Measurements from ENCODE around the gene CTNNA2. TPM values are rescaled to one million over a fixed set of nuclear protein-coding genes. Genes with fewer than 3 reads are reported as not detected.

Gene CTNNA2
- total RNA-seq, 2 donors from 2014 or later, result 0.17 to 0.88 TPM

DNA sequence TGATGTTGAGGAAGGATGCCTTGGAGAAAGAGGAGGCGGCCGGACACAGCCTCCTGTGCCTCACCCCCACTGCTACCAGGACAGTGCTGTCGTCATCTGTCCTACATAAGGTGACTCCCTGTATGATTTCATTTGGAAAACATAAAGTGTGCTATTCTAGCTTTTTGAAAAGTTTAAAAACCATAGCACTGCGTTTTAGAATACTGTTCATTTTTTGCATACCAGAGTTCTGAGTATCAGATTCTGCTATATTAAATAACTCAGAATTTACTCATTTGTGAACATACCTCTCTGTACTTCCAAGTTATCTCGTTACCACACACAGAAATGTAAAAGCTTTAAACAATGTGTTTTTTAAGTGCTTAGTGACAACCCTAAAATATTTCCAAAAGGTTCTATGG is 488.9 kb downstream of the CTNNA2 start:
- TF ChIP-seq, protein P1, sequence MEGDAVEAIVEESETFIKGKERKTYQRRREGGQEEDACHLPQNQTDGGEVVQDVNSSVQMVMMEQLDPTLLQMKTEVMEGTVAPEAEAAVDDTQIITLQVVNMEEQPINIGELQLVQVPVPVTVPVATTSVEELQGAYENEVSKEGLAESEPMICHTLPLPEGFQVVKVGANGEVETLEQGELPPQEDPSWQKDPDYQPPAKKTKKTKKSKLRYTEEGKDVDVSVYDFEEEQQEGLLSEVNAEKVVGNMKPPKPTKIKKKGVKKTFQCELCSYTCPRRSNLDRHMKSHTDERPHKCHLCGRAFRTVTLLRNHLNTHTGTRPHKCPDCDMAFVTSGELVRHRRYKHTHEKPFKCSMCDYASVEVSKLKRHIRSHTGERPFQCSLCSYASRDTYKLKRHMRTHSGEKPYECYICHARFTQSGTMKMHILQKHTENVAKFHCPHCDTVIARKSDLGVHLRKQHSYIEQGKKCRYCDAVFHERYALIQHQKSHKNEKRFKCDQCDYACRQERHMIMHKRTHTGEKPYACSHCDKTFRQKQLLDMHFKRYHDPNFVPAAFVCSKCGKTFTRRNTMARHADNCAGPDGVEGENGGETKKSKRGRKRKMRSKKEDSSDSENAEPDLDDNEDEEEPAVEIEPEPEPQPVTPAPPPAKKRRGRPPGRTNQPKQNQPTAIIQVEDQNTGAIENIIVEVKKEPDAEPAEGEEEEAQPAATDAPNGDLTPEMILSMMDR (IDR thresholded peaks at IDR 0.05), result no peak
- DNase-seq, result no peak
- H3K27me3 ChIP-seq, result no peaks in the 10 kb centered on the region
- H3K36me3 ChIP-seq, result no peaks in the 10 kb centered on the region
- H3K4me1 ChIP-seq, result no peaks in the 10 kb centered on the region
- H3K9ac ChIP-seq (ENCODE audit: low read depth in 2 of 2, low read length in 2 of 2), result no peak overlapping the region
- H3K27ac ChIP-seq, result no peak overlapping the region
- no peak overlapping the region for H3K4me3 ChIP-seq
- intact Hi-C loops (cut with DNase I), result no loop called here
- no peaks in the 10 kb centered on the region for H3K9me3 ChIP-seq

DNA sequence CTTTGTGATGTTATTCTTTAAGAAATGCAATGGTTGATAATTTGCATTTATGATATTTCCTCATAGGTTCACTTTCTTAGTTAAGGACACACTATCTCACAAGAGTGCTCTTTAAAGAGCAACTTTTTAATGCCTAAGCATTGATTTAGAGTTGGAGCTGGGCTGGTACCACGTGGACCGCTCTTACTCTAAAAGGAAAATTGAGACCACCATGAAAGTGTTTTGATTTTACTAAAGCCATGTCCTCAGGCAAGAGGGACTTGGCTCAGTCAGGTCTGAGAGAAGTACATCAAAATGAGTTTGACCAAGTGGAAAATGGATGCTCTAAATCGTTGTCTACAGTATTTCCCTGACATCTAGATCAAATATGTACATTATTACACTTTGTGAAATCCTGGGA is 489.3 kb downstream of the CTNNA2 start:
- Histone ChIP-seq H3K27ac (no peak overlapping the region), H3K9me3 (no peaks in the 10 kb centered on the region), H3K4me1 (no peaks in the 10 kb centered on the region), H3K36me3 (no peaks in the 10 kb centered on the region), H3K9ac (ENCODE audit: low read depth in 2 of 2, low read length in 2 of 2) (no peak overlapping the region), H3K27me3 (no peaks in the 10 kb centered on the region), H3K4me3 (no peak overlapping the region)
- no peak for DNase-seq
- TF ChIP-seq, protein P1 (IDR thresholded peaks at IDR 0.05), result no peak
- intact Hi-C loops (cut with DNase I), result no loop called here

GRCh38 chr2:80002568-80003157 is 489.8 kb downstream of the CTNNA2 start:
- H3K27ac ChIP-seq, result no peak overlapping the region
- H3K27me3 ChIP-seq, result no peaks in the 10 kb centered on the region
- intact Hi-C loops (cut with DNase I), result no loop called here
- no peak for DNase-seq
- no peak overlapping the region for H3K4me3 ChIP-seq
- H3K4me1 ChIP-seq, result no peaks in the 10 kb centered on the region
- no peak overlapping the region for H3K9ac ChIP-seq (ENCODE audit: low read depth in 2 of 2, low read length in 2 of 2)
- no peaks in the 10 kb centered on the region for H3K9me3 ChIP-seq
- no peaks in the 10 kb centered on the region for H3K36me3 ChIP-seq
- TF ChIP-seq, protein P1 (IDR thresholded peaks at IDR 0.05), result no peak

GRCh38 chr2:80007777-80008503 is 495.1 kb downstream of the CTNNA2 start:
- H3K36me3 ChIP-seq, result no peaks in the 10 kb centered on the region
- H3K27me3 ChIP-seq, result no peaks in the 10 kb centered on the region
- H3K9me3 ChIP-seq, result no peaks in the 10 kb centered on the region
- DNase-seq, result no peak
- H3K9ac ChIP-seq (ENCODE audit: low read depth in 2 of 2, low read length in 2 of 2), result no peak overlapping the region
- no peak overlapping the region for H3K4me3 ChIP-seq
- intact Hi-C loops (cut with DNase I), result no loop called here
- TF ChIP-seq, protein P1 (IDR thresholded peaks at IDR 0.05), result no peak
- H3K4me1 ChIP-seq, result no peaks in the 10 kb centered on the region
- H3K27ac ChIP-seq, result no peak overlapping the region

- DNase-seq, result no peak
- Histone ChIP-seq H3K9ac (ENCODE audit: low read depth in 2 of 2, low read length in 2 of 2) (no peak overlapping the region), H3K27me3 (no peaks in the 10 kb centered on the region), H3K9me3 (no peaks in the 10 kb centered on the region), H3K36me3 (no peaks in the 10 kb centered on the region), H3K4me3 (no peak overlapping the region), H3K27ac (no peak overlapping the region), H3K4me1 (no peaks in the 10 kb centered on the region)
- intact Hi-C loops (cut with DNase I), result no loop called here
- TF ChIP-seq, protein P1 (IDR thresholded peaks at IDR 0.05), result no peak
These were observed 495.7 kb downstream of the CTNNA2 start for GRCh38 chr2:80008596-80008995.

Data from colonic mucosa (tissue), 4 donors.